T-helper 9 cell (primary cell): ENCODE measurements around the gene NRXN3.
"Not testable (repeated sequence)": the region's sequence is repeated elsewhere in the genome, so short reads cannot be mapped to it uniquely, and the experiment has no call there.

ENCODE experiments used
- DNase-seq: peaks from one replicate; pipeline ENCODE4 v3.0.0-alpha.2; 2020

NRXN3 gene

GRCh38 chr14:78501909-78502308, 331.7 kb downstream of the NRXN3 start:
- no peak for DNase-seq

- no peak for DNase-seq
Observed at GRCh38 chr14:78508023-78508422, 337.9 kb downstream of the NRXN3 start.

GRCh38 chr14:78509516-78509915, 339.3 kb downstream of the NRXN3 start:
- no peak for DNase-seq

- no peak for DNase-seq
Observed at GRCh38 chr14:78512021-78512420, 341.8 kb downstream of the NRXN3 start.

- peak; percentile 0 for DNase-seq
Observed at GRCh38 chr14:78519863-78520262, 349.7 kb downstream of the NRXN3 start.

GRCh38 chr14:78524196-78524595, 354.0 kb downstream of the NRXN3 start:
- no peak for DNase-seq

- DNase-seq: no peak
Observed at GRCh38 chr14:78524766-78525165, 354.6 kb downstream of the NRXN3 start.

GRCh38 chr14:78530078-78530477, 359.9 kb downstream of the NRXN3 start:
- no peak for DNase-seq

GRCh38 chr14:78534141-78534540, 364.0 kb downstream of the NRXN3 start:
- no peak for DNase-seq

- DNase-seq: no peak
Observed at GRCh38 chr14:78535041-78535440, 364.9 kb downstream of the NRXN3 start.

GRCh38 chr14:78541788-78542187, 371.6 kb downstream of the NRXN3 start:
- not testable (repeated sequence) for DNase-seq

GRCh38 chr14:78543433-78543832, 373.3 kb downstream of the NRXN3 start:
- DNase-seq: no peak

- no peak for DNase-seq
Observed at GRCh38 chr14:78561074-78561473, 390.9 kb downstream of the NRXN3 start.

GRCh38 chr14:78566026-78566858, 396.1 kb downstream of the NRXN3 start:
- DNase-seq: peak; percentile 17

- no peak for DNase-seq
Observed at GRCh38 chr14:78566859-78567172, 396.6 kb downstream of the NRXN3 start.

- DNase-seq: no peak
Observed at GRCh38 chr14:78567343-78567742, 397.2 kb downstream of the NRXN3 start.

GRCh38 chr14:78573736-78574135, 403.6 kb downstream of the NRXN3 start:
- DNase-seq: not testable (repeated sequence)

- DNase-seq: no peak
Observed at GRCh38 chr14:78576437-78577166, 406.4 kb downstream of the NRXN3 start.

GRCh38 chr14:78581229-78581628, 411.1 kb downstream of the NRXN3 start:
- no peak for DNase-seq

- DNase-seq: no peak
Observed at GRCh38 chr14:78586681-78587080, 416.5 kb downstream of the NRXN3 start.

- no peak for DNase-seq
Observed at GRCh38 chr14:78588906-78589305, 418.7 kb downstream of the NRXN3 start.

- DNase-seq: no peak
Observed at GRCh38 chr14:78592616-78593219, 422.5 kb downstream of the NRXN3 start.

- DNase-seq: no peak
Observed at GRCh38 chr14:78593949-78594348, 423.8 kb downstream of the NRXN3 start.

GRCh38 chr14:78595797-78596196, 425.6 kb downstream of the NRXN3 start:
- no peak for DNase-seq
